GM23248 (cell line): ENCODE measurements around the gene MYH6. TPM values are rescaled to one million over a fixed set of nuclear protein-coding genes. Genes with fewer than 3 reads are reported as not detected.
A peak's percentile ranks its signal among the peaks of the same experiment; 100 is the strongest.

Experiments
- DNase-seq: peaks from one replicate; pipeline ENCODE4 v3.0.0-alpha.2; 2015
- H2AFZ ChIP-seq: fragments of 200-600 bp; sonication (generic); 2 replicates; pipeline ENCODE4 v1.6.1; 2016; ENCODE audit warnings: antibody characterized with exemption
- H3F3A ChIP-seq: fragments of 200-600 bp; sonication (generic); 2 replicates; pipeline ENCODE4 v1.6.1; 2016; ENCODE audit warnings: mild to moderate bottlenecking, antibody characterized with exemption, mixed run types; ENCODE audit not compliant: insufficient read depth
- H3K27ac ChIP-seq: fragments of 200-600 bp; sonication (generic); 2 replicates; pipeline ENCODE4 v1.5.1; 2016; ENCODE audit warnings: mild to moderate bottlenecking
- H3K27me3 ChIP-seq: fragments of 200-600 bp; sonication (generic); replicated peaks from 2 replicates; pipeline ENCODE4 v1.6.1; 2016; ENCODE audit warnings: mild to moderate bottlenecking; ENCODE audit not compliant: insufficient read depth
- H3K36me3 ChIP-seq: fragments of 200-600 bp; sonication (generic); 2 replicates; pipeline ENCODE4 v1.6.1; 2016; ENCODE audit warnings: low read depth, mild to moderate bottlenecking
- H3K4me1 ChIP-seq: fragments of 200-600 bp; sonication (generic); 2 replicates; pipeline ENCODE4 v1.6.1; 2016; ENCODE audit warnings: mild to moderate bottlenecking; ENCODE audit not compliant: insufficient read depth
- H3K4me2 ChIP-seq: fragments of 200-600 bp; sonication (generic); one replicate; pipeline ENCODE4 v1.6.1; 2016; ENCODE audit warnings: mild to moderate bottlenecking; ENCODE audit not compliant: unreplicated experiment
- H3K4me3 ChIP-seq: fragments of 200-600 bp; sonication (generic); 2 replicates; pipeline ENCODE4 v1.5.1; 2016; ENCODE audit warnings: mild to moderate bottlenecking
- H3K79me2 ChIP-seq: fragments of 200-600 bp; sonication (generic); 2 replicates; pipeline ENCODE4 v1.6.1; 2016; ENCODE audit warnings: mild to moderate bottlenecking; ENCODE audit not compliant: insufficient read depth
- H3K9ac ChIP-seq: fragments of 200-600 bp; sonication (generic); 2 replicates; pipeline ENCODE4 v1.6.1; 2016; ENCODE audit warnings: mild to moderate bottlenecking
- H3K9me2 ChIP-seq: fragments of 200-600 bp; sonication (generic); 2 replicates; pipeline ENCODE4 v1.6.1; 2016; ENCODE audit warnings: mixed run types, mild to moderate bottlenecking, moderate library complexity; ENCODE audit not compliant: insufficient read depth
- H3K9me3 ChIP-seq: fragments of 200-600 bp; sonication (generic); one replicate; pipeline ENCODE4 v1.6.1; 2017; ENCODE audit warnings: low read depth
- H4K20me1 ChIP-seq: fragments of 200-600 bp; sonication (generic); 2 replicates; pipeline ENCODE4 v1.6.0; 2016; ENCODE audit not compliant: insufficient read depth
- EZH2 ChIP-seq: fragments of 200-600 bp; sonication (generic); IDR thresholded peaks from 2 replicates; pipeline ENCODE4 v1.6.1; 2018; ENCODE audit warnings: antibody characterized with exemption, mild to moderate bottlenecking; ENCODE audit not compliant: insufficient read depth, poor library complexity, severe bottlenecking
- EZH2phosphoT487 ChIP-seq: fragments of 200-600 bp; sonication (generic); IDR thresholded peaks from 2 replicates; pipeline ENCODE4 v1.6.1; 2018; ENCODE audit warnings: antibody characterized with exemption, moderate library complexity, mild to moderate bottlenecking, low read depth; ENCODE audit not compliant: insufficient read depth
- WGBS, 2 experiments: methylation state at CpG; one replicate each; pipeline ENCODE4 v1.1.6; 2015 to 2017; ENCODE audit warnings: low lambda C conversion rate in 2 of 2, low coverage in 1 of 2; ENCODE audit errors: missing lambda C conversion rate in 2 of 2; 5-methylcytosine and 5-hydroxymethylcytosine counted together
- in situ Hi-C: fragments of 300-500 bp; cut with MboI; formaldehyde crosslinking; loops from 2 replicates; pipeline ENCODE4 v1.15.0; 2020
- polyA plus RNA-seq: library from polyadenylated mRNA; unstranded; fragments of >200 nt; fragmentation: Nextera tagmentation; extraction: Ambion mirVana; gene quantifications from 2 replicates; pipeline ENCODE4 v1.2.1, GENCODE V29; 2016
- total RNA-seq: library from RNA; depleted of rRNA; stranded (reverse); fragments of >200 nt; shearing (Covaris generic); gene quantifications from 2 replicates; pipeline ENCODE4 v1.2.3, GENCODE V29; 2014

MYH6 gene
- total and polyA plus RNA-seq, 2 experiments from 2014 or later: not detected

GRCh38 chr14:23355871-23356435 is 52.1 kb downstream of the MYH6 start:
- Histone ChIP-seq H3K9ac (no peak overlapping the region), H3K4me1 (no peaks in the 10 kb centered on the region), H4K20me1 (no peaks in the 10 kb centered on the region), H3K27me3 (no peaks in the 10 kb centered on the region), H3K27ac (no peak overlapping the region), H3K79me2 (peaks cover 7% of the 10 kb centered on the region), H2AFZ (no peak overlapping the region), H3K9me2 (no peaks in the 10 kb centered on the region), H3K4me2 (no peak overlapping the region), H3K36me3 (peaks cover 6% of the 10 kb centered on the region; the same call in 1 of the 2 replicates), H3K9me3 (no peaks in the 10 kb centered on the region), H3F3A (peaks cover 1% of the 10 kb centered on the region; the same call in 1 of the 2 replicates), H3K4me3 (no peak overlapping the region)
- in situ Hi-C loops: no loop called here
- TF ChIP-seq EZH2 (no peak), EZH2phosphoT487 (no peak)
- DNase-seq: no peak
- 83 to 85% methylated on average over 6 of the region's 6 CpGs for WGBS, 2 experiments

- H3K27me3 ChIP-seq: no peaks in the 10 kb centered on the region
- H3K27ac ChIP-seq: no peak overlapping the region
- 70 to 71% methylated on average over 6 of the region's 6 CpGs for WGBS, 2 experiments
- H4K20me1 ChIP-seq: no peaks in the 10 kb centered on the region
- no peaks in the 10 kb centered on the region for H3K79me2 ChIP-seq
- in situ Hi-C loops: no loop called here
- no peak for TF ChIP-seq EZH2
- TF ChIP-seq EZH2phosphoT487: no peak
- DNase-seq: no peak
- H3K4me2 ChIP-seq: no peak overlapping the region
- H2AFZ ChIP-seq: no peak overlapping the region
- H3K4me3 ChIP-seq: no peak overlapping the region
- peaks cover 6% of the 10 kb centered on the region; the same call in 1 of the 2 replicates for H3K36me3 ChIP-seq
- no peak overlapping the region for H3K9ac ChIP-seq
- H3K9me2 ChIP-seq: no peaks in the 10 kb centered on the region
- no peaks in the 10 kb centered on the region for H3K4me1 ChIP-seq
- H3K9me3 ChIP-seq: no peaks in the 10 kb centered on the region
- no peaks in the 10 kb centered on the region for H3F3A ChIP-seq
Observed at GRCh38 chr14:23354990-23355389, 53.1 kb downstream of the MYH6 start.

- no peak for DNase-seq
- Histone ChIP-seq H3K9me2 (no peaks in the 10 kb centered on the region), H3K9me3 (no peaks in the 10 kb centered on the region), H3K79me2 (no peaks in the 10 kb centered on the region), H3K27me3 (no peaks in the 10 kb centered on the region), H3K4me1 (no peaks in the 10 kb centered on the region), H3K4me2 (no peak overlapping the region), H3K36me3 (peaks cover 6% of the 10 kb centered on the region; the same call in 1 of the 2 replicates), H2AFZ (peak overlapping the region; percentile 57; the same call in 1 of the 2 replicates), H4K20me1 (no peaks in the 10 kb centered on the region), H3K9ac (no peak overlapping the region), H3K27ac (0 out of 2 replicates have a peak overlapping the region, but pooled peaks have one; percentile 44), H3F3A (no peaks in the 10 kb centered on the region), H3K4me3 (no peak overlapping the region)
- no peak for TF ChIP-seq EZH2
- TF ChIP-seq EZH2phosphoT487: no peak
- WGBS, 2 experiments: 47 to 49% methylated on average over 5 of the region's 5 CpGs
- in situ Hi-C loops: no loop called here
Observed at GRCh38 chr14:23353433-23353780, 54.7 kb downstream of the MYH6 start.

GRCh38 chr14:23352506-23353432 is 55.3 kb downstream of the MYH6 start, which contains the start of gene SLC22A17:
TSS of gene SLC22A17 (minus strand) at chr14:23352887.
- Histone ChIP-seq H3K27ac (peak within 1 kb of the TSS; percentile 44), H3K36me3 (0 out of 2 replicates have a peak, but pooled peaks cover 4% of the 10 kb centered on the region), H3K9me2 (no peaks in the 10 kb centered on the region), H3K27me3 (no peaks in the 10 kb centered on the region), H2AFZ (peak within 1 kb of the TSS; percentile 57), H3K9me3 (no peaks in the 10 kb centered on the region), H3K4me1 (no peaks in the 10 kb centered on the region), H3K4me3 (peak within 1 kb of the TSS; percentile 77), H3K79me2 (no peaks in the 10 kb centered on the region), H3K4me2 (peak within 1 kb of the TSS; percentile 81), H3K9ac (peak within 1 kb of the TSS; percentile 65), H3F3A (no peaks in the 10 kb centered on the region), H4K20me1 (no peaks in the 10 kb centered on the region)
- peak; percentile 97 for DNase-seq
- in situ Hi-C loops: no loop called here
- TF ChIP-seq EZH2 (no peak), EZH2phosphoT487 (no peak)
- 0 to 1% methylated on average over 23 to 27 of the region's 42 CpGs for WGBS, 2 experiments
